ENCODE measurements around the gene RTN4. TPM values are rescaled to one million over a fixed set of nuclear protein-coding genes. Genes with fewer than 3 reads are reported as not detected.

RTN4 gene
- total and polyA plus RNA-seq, 10 donors: 55.2 to 215 (median 155) TPM

GRCh38 chr2:54988612-54989011, 61.6 kb downstream of the RTN4 start:
- Histone ChIP-seq H3K4me1 (peaks cover 4 to 82% (median 40%) of the 10 kb centered on the region in 6 donors), H3K9me3 (no peaks in the 10 kb centered on the region), H3K36me3 (peaks cover 2 to 37% (median 13%) of the 10 kb centered on the region in 6 donors), H3K4me3 (no peak overlapping the region), H3K27ac (no peak overlapping the region), H3K27me3 (replicated peaks in 1 of 7) (no peaks in the 10 kb centered on the region)
- TF ChIP-seq CTCF (IDR thresholded peaks at IDR 0.05 in 8 of 11, conservative IDR thresholded peaks at IDR 0.05 in 3 of 11) (no peak), POLR2AphosphoS5 (IDR thresholded peaks at IDR 0.05) (no peak), POLR2A (IDR thresholded peaks at IDR 0.05) (no peak)
- intact Hi-C loops (cut with DNase I; ENCODE audit: low total_unique reads): no loop called here
- WGBS, 5 donors: 88 to 94% (median 93%) methylated on average over 3 of the region's 3 CpGs
- no peak for DNase-seq

DNA sequence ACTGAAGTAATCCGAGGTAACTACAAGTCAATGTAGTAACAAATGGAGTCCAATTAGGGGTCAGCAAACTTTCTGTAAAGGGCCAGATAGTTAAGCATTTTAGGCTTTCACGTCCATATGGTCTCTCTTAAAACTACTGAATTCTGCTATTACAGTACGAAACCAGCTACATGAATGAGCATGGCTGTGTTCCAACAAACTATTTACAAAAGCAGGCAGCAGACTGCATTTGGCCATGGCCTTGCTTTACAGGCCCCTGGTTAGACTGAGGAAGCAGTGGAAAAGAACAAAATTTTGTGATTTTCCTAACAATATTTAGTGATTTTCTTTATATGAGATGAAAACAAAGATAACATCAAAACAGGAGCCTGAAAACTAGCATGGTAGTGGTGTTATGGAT, 64.0 kb downstream of the RTN4 start:
- no peak overlapping the region for H3K4me3 ChIP-seq
- H3K27ac ChIP-seq: no peak overlapping the region
- intact Hi-C loops (cut with DNase I; ENCODE audit: low total_unique reads): no loop called here
- 75 to 87% (median 83%) methylated on average over 3 of the region's 3 CpGs for WGBS, 5 donors
- H3K4me1 ChIP-seq: peaks cover 4 to 75% (median 36%) of the 10 kb centered on the region in 6 donors
- TF ChIP-seq POLR2A (IDR thresholded peaks at IDR 0.05) (no peak), CTCF (IDR thresholded peaks at IDR 0.05 in 8 of 11, conservative IDR thresholded peaks at IDR 0.05 in 3 of 11) (no peak), POLR2AphosphoS5 (IDR thresholded peaks at IDR 0.05) (no peak)
- DNase-seq: no peak
- no peaks in the 10 kb centered on the region for H3K9me3 ChIP-seq
- peaks cover 2 to 57% (median 26%) of the 10 kb centered on the region in 6 donors for H3K36me3 ChIP-seq
- no peaks in the 10 kb centered on the region for H3K27me3 ChIP-seq (replicated peaks in 1 of 7)

GRCh38 chr2:54984476-54984875, 65.8 kb downstream of the RTN4 start:
- Histone ChIP-seq H3K36me3 (peaks cover 2 to 65% (median 27%) of the 10 kb centered on the region in 6 donors), H3K4me1 (peaks cover 3 to 76% (median 38%) of the 10 kb centered on the region in 6 donors), H3K27me3 (replicated peaks in 1 of 7) (no peaks in the 10 kb centered on the region), H3K9me3 (no peaks in the 10 kb centered on the region), H3K27ac (no peak overlapping the region), H3K4me3 (no peak overlapping the region)
- no peak for TF ChIP-seq POLR2A (IDR thresholded peaks at IDR 0.05)
- no peak for TF ChIP-seq POLR2AphosphoS5 (IDR thresholded peaks at IDR 0.05)
- no peak for TF ChIP-seq CTCF (IDR thresholded peaks at IDR 0.05 in 8 of 11, conservative IDR thresholded peaks at IDR 0.05 in 3 of 11)
- no peak for DNase-seq
- intact Hi-C loops (cut with DNase I; ENCODE audit: low total_unique reads): no loop called here

DNA sequence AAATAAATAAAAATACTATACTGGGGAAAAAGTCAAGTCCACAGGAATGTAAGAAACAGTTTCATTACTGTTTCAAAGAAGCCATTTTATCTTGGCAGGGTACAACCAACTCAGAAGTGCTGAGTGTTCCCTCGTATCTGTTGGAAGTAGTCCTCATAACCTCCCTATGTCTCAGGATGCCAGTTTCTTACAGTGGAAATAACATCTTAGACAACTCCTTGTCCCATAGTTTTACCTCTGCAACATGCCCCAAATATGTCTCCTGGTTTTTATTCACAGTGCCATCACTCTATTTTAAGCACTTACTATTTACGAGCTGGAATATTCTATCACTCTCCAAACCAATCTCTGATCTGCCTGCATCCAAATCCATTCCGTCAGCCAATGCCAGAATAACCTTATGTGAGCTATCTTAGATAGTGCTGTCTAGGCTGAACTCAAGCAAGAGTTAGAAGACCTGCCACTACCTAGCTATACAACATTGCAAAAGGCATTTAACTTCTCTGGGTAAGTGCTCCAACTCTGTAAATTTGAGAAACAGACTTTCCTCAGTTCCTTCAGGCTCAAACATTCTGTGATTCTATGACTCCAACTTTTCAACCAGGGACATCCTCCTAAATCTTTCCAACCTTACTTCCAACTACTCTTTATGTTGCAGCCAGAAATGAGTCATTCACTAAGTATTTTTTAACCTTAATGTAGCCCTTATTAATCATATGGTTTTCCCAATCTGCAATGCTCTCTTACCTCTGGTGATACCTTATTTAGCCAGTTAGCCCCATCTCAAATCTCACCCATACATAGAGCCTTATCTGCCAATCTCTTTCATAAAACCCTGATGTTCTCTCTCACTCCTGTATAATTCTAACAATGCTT, 66.7 kb downstream of the RTN4 start:
- H3K4me1 ChIP-seq: peaks cover 8 to 80% (median 36%) of the 10 kb centered on the region in 6 donors
- no peak for TF ChIP-seq CTCF (IDR thresholded peaks at IDR 0.05 in 8 of 11, conservative IDR thresholded peaks at IDR 0.05 in 3 of 11)
- no peak for TF ChIP-seq POLR2A (IDR thresholded peaks at IDR 0.05)
- TF ChIP-seq POLR2AphosphoS5 (IDR thresholded peaks at IDR 0.05): no peak
- H3K36me3 ChIP-seq: peaks cover 2 to 65% (median 27%) of the 10 kb centered on the region in 6 donors
- H3K27me3 ChIP-seq (replicated peaks in 1 of 7): no peaks in the 10 kb centered on the region
- WGBS, 5 donors: 58 to 80% (median 61%) methylated on average over 3 of the region's 3 CpGs
- no peak overlapping the region for H3K27ac ChIP-seq
- no peak for DNase-seq
- intact Hi-C loops (cut with DNase I; ENCODE audit: low total_unique reads): no loop called here
- no peak overlapping the region for H3K4me3 ChIP-seq
- H3K9me3 ChIP-seq: no peaks in the 10 kb centered on the region

Data from spleen (tissue), 11 donors.